Liver (tissue), 9 donors: ENCODE measurements around the gene CENPA. TPM values are rescaled to one million over a fixed set of nuclear protein-coding genes. Genes with fewer than 3 reads are reported as not detected.

Experiments used
- DNase-seq: peaks from one replicate; pipeline ENCODE4 v3.0.0-alpha.2; 2017; ENCODE audit warnings: low spot score
- H3K27ac ChIP-seq, 2 donors: one replicate each; pipeline ENCODE4 v1.7.0; 2013; ENCODE audit warnings: inconsistent platforms in 2 of 2, low read length in 2 of 2, control low read depth in 1 of 2, low read depth in 1 of 2, mild to moderate bottlenecking in 1 of 2
- H3K27me3 ChIP-seq, 4 donors: one replicate each; pipeline versions ENCODE4 v1.6.1 to v1.7.0; 2013; ENCODE audit warnings: low read length in 3 of 4, inconsistent platforms in 1 of 4, mild to moderate bottlenecking in 1 of 4, moderate library complexity in 1 of 4; ENCODE audit not compliant: control insufficient read depth in 4 of 4, insufficient read depth in 4 of 4
- H3K36me3 ChIP-seq, 4 donors: one replicate each; pipeline versions ENCODE4 v1.6.1 to v1.7.0; 2013; ENCODE audit warnings: low read length in 3 of 4, mild to moderate bottlenecking in 3 of 4, low read depth in 1 of 4, moderate library complexity in 1 of 4; ENCODE audit not compliant: control insufficient read depth in 4 of 4, insufficient read depth in 3 of 4
- H3K4me1 ChIP-seq, 4 donors: one replicate each; pipeline versions ENCODE4 v1.6.1 to v1.7.0; 2013; ENCODE audit warnings: low read length in 3 of 4, mild to moderate bottlenecking in 3 of 4, moderate library complexity in 1 of 4; ENCODE audit not compliant: control insufficient read depth in 4 of 4, insufficient read depth in 4 of 4
- H3K4me3 ChIP-seq, 3 donors: one replicate each; pipeline versions ENCODE4 v1.6.1 to v1.7.0; 2013; ENCODE audit warnings: low read length in 3 of 3, control low read depth in 1 of 3, low read depth in 1 of 3, mild to moderate bottlenecking in 1 of 3
- H3K9ac ChIP-seq, 2 donors: one replicate each; pipeline ENCODE4 v1.7.0; 2013; ENCODE audit warnings: low read length in 2 of 2, mild to moderate bottlenecking in 2 of 2, moderate library complexity in 2 of 2, control low read depth in 1 of 2, low read depth in 1 of 2
- H3K9me3 ChIP-seq, 4 donors: one replicate each; pipeline versions ENCODE4 v1.6.1 to v1.7.0; 2013; ENCODE audit warnings: low read length in 3 of 4; ENCODE audit not compliant: control insufficient read depth in 4 of 4
- ATF3 ChIP-seq: IDR thresholded peaks from 2 replicates; pipeline ENCODE4 v1.6.1; 2016; ENCODE audit warnings: antibody characterized with exemption
- CTCF ChIP-seq: fragments of 150-350 bp; IDR thresholded peaks from 2 replicates; pipeline ENCODE4 v1.5.1; 2017; ENCODE audit warnings: improper control_type of control experiment, low read depth, low read length; ENCODE audit not compliant: missing input control
- EGR1 ChIP-seq, 2 donors: IDR thresholded peaks; 2 replicates each; pipeline ENCODE4 v1.6.1; 2016 to 2018; ENCODE audit warnings: antibody characterized with exemption in 2 of 2, low read depth in 2 of 2
- FOXA1 ChIP-seq: IDR thresholded peaks from 2 replicates; pipeline ENCODE4 v1.6.1; 2016; ENCODE audit warnings: antibody characterized with exemption
- FOXA2 ChIP-seq: IDR thresholded peaks from 2 replicates; pipeline ENCODE4 v1.6.1; 2016; ENCODE audit warnings: antibody characterized with exemption
- GABPA ChIP-seq, 2 donors: IDR thresholded peaks in 1 of 2; conservative IDR thresholded peaks in 1 of 2; 2 replicates each; pipeline ENCODE4 v1.6.1; 2016; ENCODE audit warnings: antibody characterized with exemption in 2 of 2, mild to moderate bottlenecking in 1 of 2, moderate library complexity in 1 of 2
- HNF4A ChIP-seq, 2 donors: conservative IDR thresholded peaks; 2 replicates each; pipeline ENCODE4 v1.6.1; 2016; ENCODE audit warnings: antibody characterized with exemption in 2 of 2, mild to moderate bottlenecking in 2 of 2
- HNF4G ChIP-seq: IDR thresholded peaks from 2 replicates; pipeline ENCODE4 v1.6.1; 2016; ENCODE audit warnings: antibody characterized with exemption
- JUND ChIP-seq, 2 donors: IDR thresholded peaks; 2 replicates each; pipeline ENCODE4 v1.6.1; 2016; ENCODE audit warnings: antibody characterized with exemption in 2 of 2
- NR2F2 ChIP-seq: IDR thresholded peaks from 2 replicates; pipeline ENCODE4 v1.6.1; 2016; ENCODE audit warnings: antibody characterized with exemption
- RAD21 ChIP-seq, 2 donors: IDR thresholded peaks; 2 replicates each; pipeline ENCODE4 v1.6.1; 2016; ENCODE audit warnings: antibody characterized with exemption in 2 of 2, mild to moderate bottlenecking in 2 of 2
- SP1 ChIP-seq: IDR thresholded peaks from 2 replicates; pipeline ENCODE4 v1.6.1; 2018; ENCODE audit warnings: antibody characterized with exemption, mild to moderate bottlenecking
- TAF1 ChIP-seq: conservative IDR thresholded peaks from 2 replicates; pipeline ENCODE4 v1.6.1; 2016; ENCODE audit warnings: antibody characterized with exemption, mild to moderate bottlenecking
- YY1 ChIP-seq: IDR thresholded peaks from 2 replicates; pipeline ENCODE4 v1.6.1; 2016; ENCODE audit warnings: antibody characterized with exemption, mild to moderate bottlenecking
- WGBS: extraction: QIAGEN DNeasy Blood & Tissue Kit; methylation state at CpG from one replicate; pipeline ENCODE4 v1.1.7; 2013; 5-methylcytosine and 5-hydroxymethylcytosine counted together
- polyA plus RNA-seq, 2 donors: library from polyadenylated mRNA; stranded (reverse) in 1 of 2; unstranded in 1 of 2; fragments of 200-250 nt in 1 of 2; fragments of >200 nt in 1 of 2; fragmentation: Nextera tagmentation in 1 of 2; extraction: Ambion mirVana in 1 of 2; gene quantifications; one replicate each; pipeline versions ENCODE4 v1.2.1 to v1.2.3, GENCODE V29; 2013 to 2015
- total RNA-seq, 2 donors: library from RNA; depleted of rRNA; stranded (reverse); fragments of >200 nt; gene quantifications; one replicate each; pipeline ENCODE4 v1.2.3, GENCODE V29; 2014
- TF ChIP-seq, protein P1 (sequence below): IDR thresholded peaks from 2 replicates; pipeline ENCODE4 v1.6.1; 2016; ENCODE audit warnings: antibody characterized with exemption
- TF ChIP-seq, protein P2 (sequence below): IDR thresholded peaks from 2 replicates; pipeline ENCODE4 v1.6.1; 2016; ENCODE audit warnings: antibody characterized with exemption, mild to moderate bottlenecking
- TF ChIP-seq, protein P3 (sequence below): IDR thresholded peaks from 2 replicates; pipeline ENCODE4 v1.6.1; 2016; ENCODE audit warnings: antibody characterized with exemption
- donor health status: healthy.
- donor health status: healthy.
- donor health status: healthy.
- donor health status: healthy.
- donor health status: healthy.

Gene CENPA
- total and polyA plus RNA-seq, 4 donors, result 0.17 to 14.4 (median 1.2) TPM; not detected in 1

- no peak for DNase-seq
- H3K9ac ChIP-seq, result no peak overlapping the region
- no peak for TF ChIP-seq FOXA1
- no peak for TF ChIP-seq RAD21 (IDR thresholded peaks at IDR 0.05)
- no peak for TF ChIP-seq ATF3
- TF ChIP-seq SP1, result no peak
- TF ChIP-seq TAF1, result no peak
- TF ChIP-seq GABPA (IDR thresholded peaks at IDR 0.05 in 1 of 2, conservative IDR thresholded peaks at IDR 0.05 in 1 of 2), result no peak
- no peak for TF ChIP-seq JUND (IDR thresholded peaks at IDR 0.05)
- no peak for TF ChIP-seq EGR1 (IDR thresholded peaks at IDR 0.05; ENCODE audit: low read depth in 2 of 2)
- TF ChIP-seq HNF4G, result no peak
- TF ChIP-seq, protein P1, sequence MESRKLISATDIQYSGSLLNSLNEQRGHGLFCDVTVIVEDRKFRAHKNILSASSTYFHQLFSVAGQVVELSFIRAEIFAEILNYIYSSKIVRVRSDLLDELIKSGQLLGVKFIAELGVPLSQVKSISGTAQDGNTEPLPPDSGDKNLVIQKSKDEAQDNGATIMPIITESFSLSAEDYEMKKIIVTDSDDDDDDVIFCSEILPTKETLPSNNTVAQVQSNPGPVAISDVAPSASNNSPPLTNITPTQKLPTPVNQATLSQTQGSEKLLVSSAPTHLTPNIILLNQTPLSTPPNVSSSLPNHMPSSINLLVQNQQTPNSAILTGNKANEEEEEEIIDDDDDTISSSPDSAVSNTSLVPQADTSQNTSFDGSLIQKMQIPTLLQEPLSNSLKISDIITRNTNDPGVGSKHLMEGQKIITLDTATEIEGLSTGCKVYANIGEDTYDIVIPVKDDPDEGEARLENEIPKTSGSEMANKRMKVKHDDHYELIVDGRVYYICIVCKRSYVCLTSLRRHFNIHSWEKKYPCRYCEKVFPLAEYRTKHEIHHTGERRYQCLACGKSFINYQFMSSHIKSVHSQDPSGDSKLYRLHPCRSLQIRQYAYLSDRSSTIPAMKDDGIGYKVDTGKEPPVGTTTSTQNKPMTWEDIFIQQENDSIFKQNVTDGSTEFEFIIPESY, result no peak
- TF ChIP-seq NR2F2, result no peak
- TF ChIP-seq, protein P2, sequence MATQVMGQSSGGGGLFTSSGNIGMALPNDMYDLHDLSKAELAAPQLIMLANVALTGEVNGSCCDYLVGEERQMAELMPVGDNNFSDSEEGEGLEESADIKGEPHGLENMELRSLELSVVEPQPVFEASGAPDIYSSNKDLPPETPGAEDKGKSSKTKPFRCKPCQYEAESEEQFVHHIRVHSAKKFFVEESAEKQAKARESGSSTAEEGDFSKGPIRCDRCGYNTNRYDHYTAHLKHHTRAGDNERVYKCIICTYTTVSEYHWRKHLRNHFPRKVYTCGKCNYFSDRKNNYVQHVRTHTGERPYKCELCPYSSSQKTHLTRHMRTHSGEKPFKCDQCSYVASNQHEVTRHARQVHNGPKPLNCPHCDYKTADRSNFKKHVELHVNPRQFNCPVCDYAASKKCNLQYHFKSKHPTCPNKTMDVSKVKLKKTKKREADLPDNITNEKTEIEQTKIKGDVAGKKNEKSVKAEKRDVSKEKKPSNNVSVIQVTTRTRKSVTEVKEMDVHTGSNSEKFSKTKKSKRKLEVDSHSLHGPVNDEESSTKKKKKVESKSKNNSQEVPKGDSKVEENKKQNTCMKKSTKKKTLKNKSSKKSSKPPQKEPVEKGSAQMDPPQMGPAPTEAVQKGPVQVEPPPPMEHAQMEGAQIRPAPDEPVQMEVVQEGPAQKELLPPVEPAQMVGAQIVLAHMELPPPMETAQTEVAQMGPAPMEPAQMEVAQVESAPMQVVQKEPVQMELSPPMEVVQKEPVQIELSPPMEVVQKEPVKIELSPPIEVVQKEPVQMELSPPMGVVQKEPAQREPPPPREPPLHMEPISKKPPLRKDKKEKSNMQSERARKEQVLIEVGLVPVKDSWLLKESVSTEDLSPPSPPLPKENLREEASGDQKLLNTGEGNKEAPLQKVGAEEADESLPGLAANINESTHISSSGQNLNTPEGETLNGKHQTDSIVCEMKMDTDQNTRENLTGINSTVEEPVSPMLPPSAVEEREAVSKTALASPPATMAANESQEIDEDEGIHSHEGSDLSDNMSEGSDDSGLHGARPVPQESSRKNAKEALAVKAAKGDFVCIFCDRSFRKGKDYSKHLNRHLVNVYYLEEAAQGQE, result no peak
- TF ChIP-seq, protein P3, sequence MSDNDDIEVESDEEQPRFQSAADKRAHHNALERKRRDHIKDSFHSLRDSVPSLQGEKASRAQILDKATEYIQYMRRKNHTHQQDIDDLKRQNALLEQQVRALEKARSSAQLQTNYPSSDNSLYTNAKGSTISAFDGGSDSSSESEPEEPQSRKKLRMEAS, result no peak
- TF ChIP-seq CTCF, result no peak
- no peak for TF ChIP-seq FOXA2
- no peak for TF ChIP-seq YY1
- no peaks in the 10 kb centered on the region for H3K27me3 ChIP-seq
- peaks cover 10 to 47% (median 31%) of the 10 kb centered on the region in 4 donors for H3K36me3 ChIP-seq
- 93% methylated on average over 5 of the region's 5 CpGs for WGBS
- H3K9me3 ChIP-seq, result no peaks in the 10 kb centered on the region
- H3K4me1 ChIP-seq, result peaks cover 12 to 19% (median 16%) of the 10 kb centered on the region in 4 donors
- no peak overlapping the region for H3K4me3 ChIP-seq
- H3K27ac ChIP-seq, result no peak overlapping the region
Measured at GRCh38 chr2:26776195-26776800, 9.6 kb upstream of the CENPA start.

GRCh38 chr2:26778098-26778497 lies 7.8 kb upstream of the CENPA start:
- no peak overlapping the region for H3K27ac ChIP-seq
- DNase-seq, result no peak
- no peak for TF ChIP-seq HNF4G
- no peak for TF ChIP-seq NR2F2
- TF ChIP-seq RAD21 (IDR thresholded peaks at IDR 0.05), result no peak
- no peak for TF ChIP-seq HNF4A (conservative IDR thresholded peaks at IDR 0.05)
- TF ChIP-seq ATF3, result no peak
- TF ChIP-seq FOXA2, result no peak
- TF ChIP-seq, protein P1, result no peak
- TF ChIP-seq GABPA (IDR thresholded peaks at IDR 0.05 in 1 of 2, conservative IDR thresholded peaks at IDR 0.05 in 1 of 2), result no peak
- no peak for TF ChIP-seq JUND (IDR thresholded peaks at IDR 0.05)
- no peak for TF ChIP-seq TAF1
- no peak for TF ChIP-seq SP1
- TF ChIP-seq EGR1 (IDR thresholded peaks at IDR 0.05; ENCODE audit: low read depth in 2 of 2), result no peak

More at GRCh38 chr2:26778098-26778497, 7.8 kb upstream of the CENPA start:
- H3K4me3 ChIP-seq, result no peak overlapping the region
- H3K9me3 ChIP-seq, result no peaks in the 10 kb centered on the region
- peaks cover 0 to under 1% (median 0%) of the 10 kb centered on the region in 4 donors for H3K4me1 ChIP-seq
- no peak overlapping the region for H3K9ac ChIP-seq
- no peaks in the 10 kb centered on the region for H3K27me3 ChIP-seq
- WGBS, result 97% methylated on average over 18 of the region's 18 CpGs
- H3K36me3 ChIP-seq, result peaks cover 10 to 47% (median 31%) of the 10 kb centered on the region in 4 donors
